T-cell (primary cell): ENCODE measurements around the gene IFNG-AS1. TPM values are rescaled to one million over a fixed set of nuclear protein-coding genes. Genes with fewer than 3 reads are reported as not detected.

Source experiments
- ATAC-seq, 4 experiments: fragments of 200-7000 bp in 3 of 4; fragments of 150-1000 bp in 1 of 4; cut with Tn5 transposase; replicated peaks in 1 of 4; 1 replicate in 3 of 4; 2 replicates in 1 of 4; pipeline ENCODE4 v1.10.0; 2021; ENCODE audit warnings: moderate library complexity in 3 of 4, mild to moderate bottlenecking in 2 of 4, moderate number of reproducible peaks in 1 of 4
- CTCF ChIA-PET, 2 donors: fragments of 300-600 bp; sonication (Branson Sonifier 250); formaldehyde crosslinking; loops; one replicate each; lab custom pipeline; 2022; ENCODE audit warnings: antibody characterized with exemption in 2 of 2; lab: Charles Lee
- POLR2A ChIA-PET, 2 donors: fragments of 300-600 bp; sonication (Branson Sonifier 250); formaldehyde crosslinking; loops; one replicate each; lab custom pipeline; 2022; ENCODE audit warnings: antibody characterized with exemption in 2 of 2; lab: Charles Lee
- DNase-seq, 35 experiments: peaks; one replicate each; pipeline versions ENCODE4 v3.0.0 to v3.0.0-alpha.2; 2013 to 2023
- H3K27ac ChIP-seq: one replicate; pipeline ENCODE4 v1.5.1; 2013; ENCODE audit warnings: low read length
- H3K27me3 ChIP-seq, 2 experiments: replicated peaks in 1 of 2; 1 replicate in 1 of 2; 2 replicates in 1 of 2; pipeline versions ENCODE4 v1.6.1 to v1.7.0; 2013; ENCODE audit warnings: low read length in 1 of 2, mixed read lengths in 1 of 2; ENCODE audit not compliant: control insufficient read depth in 2 of 2, insufficient read depth in 2 of 2; ENCODE audit errors: extremely low read depth in 1 of 2
- H3K36me3 ChIP-seq, 2 donors: 1 replicate in 1 of 2; 2 replicates in 1 of 2; pipeline versions ENCODE4 v1.6.1 to v1.7.0; 2013; ENCODE audit warnings: low read length in 1 of 2; ENCODE audit not compliant: control insufficient read depth in 2 of 2, insufficient read depth in 1 of 2; ENCODE audit errors: extremely low read depth in 1 of 2
- H3K4me1 ChIP-seq, 2 experiments: 1 replicate in 1 of 2; 2 replicates in 1 of 2; pipeline versions ENCODE4 v1.6.1 to v1.7.0; 2013; ENCODE audit warnings: low read length in 2 of 2, mixed read lengths in 1 of 2; ENCODE audit not compliant: insufficient read depth in 2 of 2, control insufficient read depth in 1 of 2; ENCODE audit errors: extremely low read depth in 1 of 2
- H3K4me3 ChIP-seq, 2 donors: 1 replicate in 1 of 2; 2 replicates in 1 of 2; pipeline versions ENCODE4 v1.5.1 to v1.7.0; 2013; ENCODE audit warnings: mild to moderate bottlenecking in 2 of 2, low read length in 1 of 2, moderate library complexity in 1 of 2; ENCODE audit not compliant: control insufficient read depth in 1 of 2; ENCODE audit errors: extremely low read depth in 1 of 2
- H3K9me3 ChIP-seq: 2 replicates; pipeline ENCODE4 v1.7.0; 2013
- H3K27ac Mint-ChIP-seq, 2 donors: one replicate each; pipeline ENCODE4 v1.8.0; 2020 to 2021; ENCODE audit warnings: mild to moderate bottlenecking in 2 of 2, mixed read lengths in 2 of 2
- H3K27me3 Mint-ChIP-seq, 2 donors: one replicate each; pipeline ENCODE4 v1.8.0; 2021 to 2022; ENCODE audit warnings: mixed read lengths in 2 of 2
- H3K36me3 Mint-ChIP-seq: one replicate; pipeline ENCODE4 v1.8.0; 2021; ENCODE audit warnings: mixed read lengths
- H3K4me1 Mint-ChIP-seq, 3 donors: one replicate each; pipeline ENCODE4 v1.8.0; 2020 to 2022; ENCODE audit warnings: mixed read lengths in 3 of 3, mild to moderate bottlenecking in 1 of 3
- H3K4me3 Mint-ChIP-seq, 3 donors: one replicate each; pipeline ENCODE4 v1.8.0; 2020 to 2022; ENCODE audit warnings: mild to moderate bottlenecking in 3 of 3, mixed read lengths in 3 of 3, moderate library complexity in 3 of 3
- H3K9me3 Mint-ChIP-seq, 3 donors: one replicate each; pipeline ENCODE4 v1.8.0; 2020 to 2022; ENCODE audit warnings: mixed read lengths in 3 of 3
- WGBS: methylation state at CpG from one replicate; pipeline ENCODE4 v1.1.5; 2013; ENCODE audit warnings: missing lambda C conversion rate; ENCODE audit not compliant: insufficient coverage; 5-methylcytosine and 5-hydroxymethylcytosine counted together
- total RNA-seq, 35 experiments: library from RNA in 6 of 35; stranded (reverse) in 6 of 35; fragments of 120-200 nt in 1 of 35; gene quantifications; one replicate each; pipeline versions ENCODE4 v1.2.1 to v1.2.4 and lab custom pipeline; 2013 to 2026

IFNG-AS1 gene
- total RNA-seq, 5 donors from 2014 or later (not counting 1 experiment from before 2014, with no cell fraction given), result 1.2 to 6.2 (median 3.3) TPM

- Histone ChIP-seq H3K4me3 (no peak overlapping the region), H3K9me3 (no peaks in the 10 kb centered on the region), H3K27ac (peak overlapping the region; percentile 7), H3K27me3 (no peaks in the 10 kb centered on the region), H3K36me3 (no peaks in the 10 kb centered on the region), H3K4me1 (peaks cover 7 to 9% of the 10 kb centered on the region in 2 experiments)
- ChIA-PET POLR2A (no interaction called here), CTCF (interaction anchor here in 1 of 2 donors (0.7 kb wide), 2 partner anchors 12 to 41 kb away, joined by 3 read pairs; no protein-coding TSS in a partner anchor)
- Mint-ChIP-seq H3K9me3 (peaks cover 0 to 5% (median 0%) of the 10 kb centered on the region in 3 donors), H3K4me3 (peak overlapping the region; percentile 57 to 65 (median 64)), H3K36me3 (peaks cover 6% of the 10 kb centered on the region), H3K27me3 (no peaks in the 10 kb centered on the region), H3K27ac (peak overlapping the region; percentile 53 to 81), H3K4me1 (peaks cover 21 to 31% (median 22%) of the 10 kb centered on the region in 3 donors)
- WGBS, result no CpG with 5 or more reads among the region's 9 CpGs
- ATAC-seq (peak in 2 of 4 experiments; percentile 42 to 56), DNase-seq (peak in 1 of 35 experiments; percentile 46)
Measured at GRCh38 chr12:68031881-68032739, 42.9 kb downstream of the IFNG-AS1 start.

- no peak overlapping the region for H3K4me3 ChIP-seq
- no peak for ATAC-seq
- Mint-ChIP-seq H3K4me3 (no peak overlapping the region), H3K4me1 (peaks cover 21 to 24% (median 22%) of the 10 kb centered on the region in 3 donors), H3K9me3 (no peaks in the 10 kb centered on the region), H3K36me3 (no peaks in the 10 kb centered on the region), H3K27ac (no peak overlapping the region), H3K27me3 (no peaks in the 10 kb centered on the region)
- no peaks in the 10 kb centered on the region for H3K36me3 ChIP-seq
- no peak overlapping the region for H3K27ac ChIP-seq
- CTCF ChIA-PET, result no interaction called here
- H3K4me1 ChIP-seq, result peaks cover 7 to 9% of the 10 kb centered on the region in 2 experiments
- DNase-seq, result no peak
- WGBS, result 96% methylated on average over 3 of the region's 5 CpGs
- no peaks in the 10 kb centered on the region for H3K9me3 ChIP-seq
- H3K27me3 ChIP-seq, result no peaks in the 10 kb centered on the region
- POLR2A ChIA-PET, result no interaction called here
Measured at GRCh38 chr12:68034567-68034966, 45.3 kb downstream of the IFNG-AS1 start.

- H3K27me3 ChIP-seq, result no peaks in the 10 kb centered on the region
- H3K4me1 ChIP-seq, result peaks cover 6 to 14% of the 10 kb centered on the region in 2 experiments
- ATAC-seq (no peak), DNase-seq (peak in 7 of 35 experiments; percentile 4 to 24 (median 10))
- Mint-ChIP-seq H3K9me3 (no peaks in the 10 kb centered on the region), H3K4me3 (no peak overlapping the region), H3K4me1 (peaks cover 21 to 22% (median 22%) of the 10 kb centered on the region in 3 donors), H3K27me3 (no peaks in the 10 kb centered on the region), H3K36me3 (no peaks in the 10 kb centered on the region), H3K27ac (no peak overlapping the region)
- H3K9me3 ChIP-seq, result no peaks in the 10 kb centered on the region
- no peaks in the 10 kb centered on the region for H3K36me3 ChIP-seq
- WGBS, result 60% methylated on average over 1 of the region's 7 CpGs
- H3K4me3 ChIP-seq, result no peak overlapping the region
- ChIA-PET POLR2A (interaction anchor here (0.6 kb wide), 2 partner anchors 19 to 121 kb away, joined by 3 to 4 read pairs; no protein-coding TSS in a partner anchor), CTCF (interaction anchor here (0.6 to 1.9 kb wide), 9 partner anchors 11 to 1798 kb away, joined by 3 to 5 read pairs (median 3); no protein-coding TSS in a partner anchor)
- H3K27ac ChIP-seq, result no peak overlapping the region
Measured at GRCh38 chr12:68036642-68037041, 47.4 kb downstream of the IFNG-AS1 start.

GRCh38 chr12:68037616-68038255 lies 48.5 kb downstream of the IFNG-AS1 start:
- no peaks in the 10 kb centered on the region for H3K9me3 Mint-ChIP-seq
- no peak overlapping the region for H3K4me3 Mint-ChIP-seq
- H3K27ac Mint-ChIP-seq, result no peak overlapping the region
- no peak overlapping the region for H3K4me3 ChIP-seq
- peaks cover 10 to 19% (median 16%) of the 10 kb centered on the region in 3 donors for H3K4me1 Mint-ChIP-seq
- H3K27me3 ChIP-seq, result no peaks in the 10 kb centered on the region
- DNase-seq, result no peak
- CTCF ChIA-PET, result interaction anchor here (0.9 to 1.9 kb wide), 6 partner anchors 55 to 283 kb away, joined by 3 to 5 read pairs (median 4); no protein-coding TSS in a partner anchor
- H3K9me3 ChIP-seq, result no peaks in the 10 kb centered on the region
- POLR2A ChIA-PET, result interaction anchor here (0.6 kb wide), 2 partner anchors 284 to 710 kb away, joined by 3 to 5 read pairs; no protein-coding TSS in a partner anchor
- no peak overlapping the region for H3K27ac ChIP-seq
- no peaks in the 10 kb centered on the region for H3K36me3 ChIP-seq
- H3K4me1 ChIP-seq, result peaks cover 0 to 10% of the 10 kb centered on the region in 2 experiments
- no peaks in the 10 kb centered on the region for H3K27me3 Mint-ChIP-seq
- no peaks in the 10 kb centered on the region for H3K36me3 Mint-ChIP-seq
- ATAC-seq, result no peak

GRCh38 chr12:68038650-68039049 lies 49.4 kb downstream of the IFNG-AS1 start:
- Histone ChIP-seq H3K9me3 (no peaks in the 10 kb centered on the region), H3K27me3 (no peaks in the 10 kb centered on the region), H3K27ac (no peak overlapping the region), H3K36me3 (no peaks in the 10 kb centered on the region), H3K4me3 (no peak overlapping the region), H3K4me1 (peaks cover 0 to 10% of the 10 kb centered on the region in 2 experiments)
- DNase-seq, result no peak
- 100% methylated on average over 1 of the region's 3 CpGs for WGBS
- no peak overlapping the region for H3K27ac Mint-ChIP-seq
- CTCF ChIA-PET, result interaction anchor here (0.6 to 3.1 kb wide), 9 partner anchors 54 to 1128 kb away, joined by 3 to 26 read pairs (median 4); no protein-coding TSS in a partner anchor
- ATAC-seq, result no peak
- H3K9me3 Mint-ChIP-seq, result no peaks in the 10 kb centered on the region
- no peaks in the 10 kb centered on the region for H3K27me3 Mint-ChIP-seq
- H3K36me3 Mint-ChIP-seq, result no peaks in the 10 kb centered on the region
- POLR2A ChIA-PET, result interaction anchor here (0.5 to 0.7 kb wide), 2 partner anchors 679 to 698 kb away, joined by 3 to 4 read pairs; no protein-coding TSS in a partner anchor
- no peak overlapping the region for H3K4me3 Mint-ChIP-seq
- H3K4me1 Mint-ChIP-seq, result peaks cover 6 to 17% (median 13%) of the 10 kb centered on the region in 3 donors
